SK-N-MC (cell line): ENCODE measurements around the gene SPPL2B.

Experiments used
- EZH2 ChIP-seq: fragments of 200-600 bp; sonication (generic); IDR thresholded peaks from one replicate; pipeline ENCODE4 v1.6.1; 2017; ENCODE audit warnings: antibody characterized with exemption
- POLR2AphosphoS5 ChIP-seq: IDR thresholded peaks from 2 replicates; pipeline ENCODE4 v1.6.1; 2012; ENCODE audit warnings: mild to moderate bottlenecking, low read depth, low read length, borderline replicate concordance

GRCh38 chr19:2362046-2362969 is 33.8 kb downstream of the SPPL2B start:
- no peak for TF ChIP-seq POLR2AphosphoS5
- no peak for TF ChIP-seq EZH2
